ENCODE measurements around the gene ZBTB16. TPM values are rescaled to one million over a fixed set of nuclear protein-coding genes. Genes with fewer than 3 reads are reported as not detected.

ZBTB16 gene
- total and polyA plus RNA-seq, 12 donors = 18.3 to 108 (median 54.6) TPM

DNA sequence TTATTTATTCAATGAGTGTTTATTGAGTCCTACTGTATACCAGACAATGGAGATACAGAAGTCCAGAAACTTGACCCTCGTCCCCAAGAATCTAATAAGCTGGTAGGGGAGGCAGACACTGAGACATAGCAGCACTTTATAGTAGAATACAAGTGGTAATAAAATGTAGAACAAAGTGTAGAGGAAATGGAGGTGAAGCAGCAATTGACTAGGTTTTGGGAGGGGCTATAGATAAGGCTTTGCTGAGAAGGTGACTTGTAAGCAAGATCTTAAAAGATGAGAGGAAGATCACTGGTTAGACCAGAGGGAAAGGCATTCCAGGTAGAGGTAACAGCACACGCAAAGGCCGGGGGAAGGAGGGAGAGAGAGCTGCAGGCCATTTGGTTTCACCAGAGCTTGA is 57.3 kb downstream of the ZBTB16 start:
- intact Hi-C loops (cut with DNase I) = loop anchor here in 1 of 10 donors (5.0 kb wide), 1 partner anchor 39 kb away; no protein-coding TSS in a partner anchor
- H3K9me3 ChIP-seq = no peaks in the 10 kb centered on the region
- no peak for DNase-seq
- no peak for ATAC-seq
- no peaks in the 10 kb centered on the region for H3K27me3 ChIP-seq
- H3K27ac ChIP-seq = no peak overlapping the region
- H3K36me3 ChIP-seq = no peaks in the 10 kb centered on the region
- 98 to 100% methylated on average over 3 of the region's 3 CpGs for WGBS, 2 donors
- peaks cover 26 to 93% (median 88%) of the 10 kb centered on the region in 9 donors for H3K4me1 ChIP-seq
- no peak overlapping the region for H3K4me3 ChIP-seq
- TF ChIP-seq, protein P1, sequence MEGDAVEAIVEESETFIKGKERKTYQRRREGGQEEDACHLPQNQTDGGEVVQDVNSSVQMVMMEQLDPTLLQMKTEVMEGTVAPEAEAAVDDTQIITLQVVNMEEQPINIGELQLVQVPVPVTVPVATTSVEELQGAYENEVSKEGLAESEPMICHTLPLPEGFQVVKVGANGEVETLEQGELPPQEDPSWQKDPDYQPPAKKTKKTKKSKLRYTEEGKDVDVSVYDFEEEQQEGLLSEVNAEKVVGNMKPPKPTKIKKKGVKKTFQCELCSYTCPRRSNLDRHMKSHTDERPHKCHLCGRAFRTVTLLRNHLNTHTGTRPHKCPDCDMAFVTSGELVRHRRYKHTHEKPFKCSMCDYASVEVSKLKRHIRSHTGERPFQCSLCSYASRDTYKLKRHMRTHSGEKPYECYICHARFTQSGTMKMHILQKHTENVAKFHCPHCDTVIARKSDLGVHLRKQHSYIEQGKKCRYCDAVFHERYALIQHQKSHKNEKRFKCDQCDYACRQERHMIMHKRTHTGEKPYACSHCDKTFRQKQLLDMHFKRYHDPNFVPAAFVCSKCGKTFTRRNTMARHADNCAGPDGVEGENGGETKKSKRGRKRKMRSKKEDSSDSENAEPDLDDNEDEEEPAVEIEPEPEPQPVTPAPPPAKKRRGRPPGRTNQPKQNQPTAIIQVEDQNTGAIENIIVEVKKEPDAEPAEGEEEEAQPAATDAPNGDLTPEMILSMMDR (IDR thresholded peaks at IDR 0.05) = no peak

DNA sequence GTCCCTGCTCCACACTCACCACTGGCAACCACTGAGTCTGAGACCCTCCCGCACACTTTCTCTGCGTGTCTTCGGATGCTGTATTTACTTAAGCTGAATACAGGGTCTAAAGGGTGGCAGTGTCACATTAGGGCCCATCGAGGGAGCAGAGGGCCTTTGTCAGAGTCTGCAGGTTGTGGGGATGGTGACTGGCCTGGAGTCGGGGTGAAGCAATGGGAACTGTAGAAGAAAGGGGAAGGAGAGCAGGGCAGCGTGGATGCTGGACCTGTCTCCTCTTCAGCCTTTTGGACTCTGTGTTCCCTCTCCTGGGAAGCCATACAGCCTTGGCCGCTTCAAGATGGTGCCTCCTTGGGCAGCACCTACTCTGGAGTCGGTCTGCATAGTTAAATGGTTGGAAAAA is 61.1 kb downstream of the ZBTB16 start:
- Histone ChIP-seq H3K27ac (peak overlapping the region in 4 of 10 donors; percentile 26 to 54 (median 28)), H3K9me3 (no peaks in the 10 kb centered on the region), H3K27me3 (no peaks in the 10 kb centered on the region), H3K36me3 (peaks cover 0 to 5% (median 0%) of the 10 kb centered on the region in 9 donors), H3K4me3 (no peak overlapping the region), H3K4me1 (peaks cover 27 to 93% (median 88%) of the 10 kb centered on the region in 9 donors)
- DNase-seq (no peak), ATAC-seq (no peak)
- 94 to 95% methylated on average over 8 of the region's 8 CpGs for WGBS, 2 donors
- intact Hi-C loops (cut with DNase I) = loop anchor here in 2 of 10 donors (5.0 to 10.0 kb wide), 2 partner anchors 38 to 56 kb away; no protein-coding TSS in a partner anchor
- TF ChIP-seq, protein P1 (IDR thresholded peaks at IDR 0.05) = no peak

DNA sequence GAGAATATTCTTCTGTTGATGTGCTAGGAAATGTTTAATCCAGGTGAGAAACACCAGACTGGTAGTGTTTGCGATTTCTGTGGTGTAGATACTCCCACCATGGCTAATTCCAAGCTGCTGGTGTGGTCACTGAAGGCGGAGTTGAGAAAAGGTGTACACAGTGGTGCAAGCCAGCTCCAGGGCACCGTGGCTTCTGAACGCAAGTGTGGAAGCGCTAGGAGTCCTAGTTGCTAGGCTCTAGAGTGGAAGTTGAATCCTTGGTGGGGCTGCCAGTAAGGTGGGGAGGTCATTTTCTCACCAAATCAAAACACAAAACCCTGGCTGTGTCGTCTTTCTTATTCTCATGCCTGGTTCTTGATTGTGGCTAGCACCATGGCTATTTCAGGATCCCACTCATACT is 61.6 kb downstream of the ZBTB16 start:
- H3K36me3 ChIP-seq = peaks cover 0 to 9% (median 0%) of the 10 kb centered on the region in 9 donors

DNA sequence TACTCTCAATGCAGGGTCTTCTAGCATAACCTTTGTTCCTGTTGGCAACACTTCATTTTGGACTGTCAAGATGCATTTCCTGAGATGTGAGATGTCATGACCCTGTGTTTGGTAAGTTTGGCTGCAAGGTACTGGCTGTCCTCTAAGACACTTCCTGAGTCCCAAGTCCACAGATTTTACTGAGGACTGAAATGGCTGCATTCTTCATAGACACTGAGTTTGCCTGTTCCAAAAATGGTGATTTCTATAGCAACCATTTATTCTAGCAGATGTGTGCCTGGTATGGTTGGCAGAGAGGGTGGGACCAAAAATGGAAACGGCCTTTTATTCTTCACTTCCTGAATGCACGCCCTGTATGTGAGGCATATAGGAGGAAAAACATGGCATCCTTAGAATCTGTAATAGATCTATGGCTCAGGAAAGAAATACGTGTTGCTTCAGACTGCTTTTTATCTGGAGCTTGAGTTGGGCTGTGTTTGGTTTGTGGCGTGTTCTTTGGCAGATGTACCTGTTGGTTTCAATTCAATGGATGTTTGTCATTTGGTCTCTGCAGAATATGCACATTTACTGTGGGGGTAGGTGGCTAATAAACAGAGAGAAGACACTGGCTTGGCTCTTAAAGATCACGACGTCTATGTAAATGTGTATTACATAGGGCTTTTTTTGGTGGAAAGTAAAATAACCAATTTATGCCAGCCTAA is 62.4 kb downstream of the ZBTB16 start:
- Histone ChIP-seq H3K27ac (peak overlapping the region in 5 of 10 donors; percentile 12 to 60 (median 29)), H3K4me1 (peaks cover 32 to 94% (median 89%) of the 10 kb centered on the region in 9 donors), H3K9me3 (no peaks in the 10 kb centered on the region), H3K36me3 (peaks cover 0 to 12% (median 0%) of the 10 kb centered on the region in 9 donors), H3K4me3 (no peak overlapping the region), H3K27me3 (no peaks in the 10 kb centered on the region)
- TF ChIP-seq, protein P1 (IDR thresholded peaks at IDR 0.05) = no peak
- no peak for DNase-seq
- WGBS, 2 donors = 63 to 73% methylated on average over 6 of the region's 6 CpGs
- peak in 2 of 8 donors; percentile 22 to 23 for ATAC-seq
- intact Hi-C loops (cut with DNase I) = loop anchor here in 2 of 10 donors (5.0 to 10.0 kb wide), 2 partner anchors 40 to 57 kb away; no protein-coding TSS in a partner anchor

More for the DNA sequence above, 61.6 kb downstream of the ZBTB16 start:
- ATAC-seq (no peak), DNase-seq (no peak)
- Histone ChIP-seq H3K4me3 (no peak overlapping the region), H3K9me3 (no peaks in the 10 kb centered on the region), H3K27ac (peak overlapping the region in 4 of 10 donors; percentile 28 to 60 (median 42)), H3K27me3 (no peaks in the 10 kb centered on the region), H3K4me1 (peaks cover 30 to 93% (median 88%) of the 10 kb centered on the region in 9 donors)
- WGBS, 2 donors = 90 to 95% methylated on average over 6 of the region's 6 CpGs
- intact Hi-C loops (cut with DNase I) = loop anchor here in 2 of 10 donors (5.0 to 10.0 kb wide), 2 partner anchors 39 to 56 kb away; no protein-coding TSS in a partner anchor
- TF ChIP-seq, protein P1 (IDR thresholded peaks at IDR 0.05) = no peak

Measured in heart right ventricle (tissue), 16 donors.